GM10266 (cell line): Measurements from ENCODE around the gene SLC38A4.

Experiments
- DNase-seq: peaks from one replicate; pipeline ENCODE4 v3.0.0; 2012; ENCODE audit errors: extremely low spot score
- CTCF ChIP-seq: IDR thresholded peaks from 2 replicates; pipeline ENCODE4 v1.5.1; 2012; ENCODE audit warnings: mild to moderate bottlenecking, low read depth; ENCODE audit not compliant: control insufficient read depth, insufficient read depth; ENCODE audit errors: missing control alignments

The SLC38A4 gene

GRCh38 chr12:46814143-46814542, 11.7 kb downstream of the SLC38A4 start:
- TF ChIP-seq CTCF, result no peak
- DNase-seq, result no peak

- no peak for DNase-seq
- no peak for TF ChIP-seq CTCF
These were observed 14.6 kb downstream of the SLC38A4 start for GRCh38 chr12:46811185-46811584.

- no peak for DNase-seq
- TF ChIP-seq CTCF, result no peak
These were observed 16.7 kb downstream of the SLC38A4 start for GRCh38 chr12:46808955-46809697.

GRCh38 chr12:46808317-46808716, 17.5 kb downstream of the SLC38A4 start:
- DNase-seq, result no peak
- no peak for TF ChIP-seq CTCF

GRCh38 chr12:46804054-46804453, 21.7 kb downstream of the SLC38A4 start:
- no peak for DNase-seq
- TF ChIP-seq CTCF, result no peak

- DNase-seq, result no peak
- TF ChIP-seq CTCF, result no peak
These were observed 22.3 kb downstream of the SLC38A4 start for GRCh38 chr12:46803517-46803916.

GRCh38 chr12:46801293-46801692, 24.5 kb downstream of the SLC38A4 start:
- TF ChIP-seq CTCF, result no peak
- no peak for DNase-seq
